OCI-LY7 (cell line): ENCODE data around the gene RARS1. TPM values are rescaled to one million over a fixed set of nuclear protein-coding genes. Genes with fewer than 3 reads are reported as not detected.

Experiments used
- BruUV-seq: library from RNA; stranded (reverse); fragments of 400-500 nt; replicated peaks from 2 replicates; lab custom pipeline; 2021; lab: Mats Ljungman, UMichigan
- CTCF ChIA-PET: fragments of 300-600 bp; sonication (Branson Sonifier 250); formaldehyde crosslinking; loops from one replicate; lab custom pipeline; 2022; ENCODE audit warnings: antibody characterized with exemption; ENCODE audit not compliant: unreplicated experiment; lab: Charles Lee
- POLR2A ChIA-PET: fragments of 300-600 bp; sonication (Branson Sonifier 250); formaldehyde crosslinking; loops from one replicate; lab custom pipeline; 2022; ENCODE audit warnings: antibody characterized with exemption; lab: Charles Lee
- DNase-seq: peaks from one replicate; pipeline ENCODE4 v3.0.0-alpha.2; 2015; ENCODE audit warnings: low spot score
- H2AFZ ChIP-seq: fragments of 200-600 bp; sonication (generic), shearing (Covaris generic); 2 replicates; pipeline ENCODE4 v1.6.1; 2014; ENCODE audit warnings: mild to moderate bottlenecking, antibody characterized with exemption, low read length, moderate library complexity
- H3K27ac ChIP-seq: fragments of 200-600 bp; sonication (generic); 2 replicates; pipeline ENCODE4 v1.5.1; 2014; ENCODE audit warnings: mixed run types, low read depth, mild to moderate bottlenecking, moderate library complexity, low read length, inconsistent platforms; ENCODE audit not compliant: poor library complexity, severe bottlenecking
- H3K36me3 ChIP-seq: fragments of 200-600 bp; sonication (generic); 2 replicates; pipeline ENCODE4 v1.6.1; 2014; ENCODE audit warnings: mild to moderate bottlenecking, antibody characterized with exemption, low read length, moderate library complexity, mixed read lengths; ENCODE audit not compliant: insufficient read depth
- H3K4me1 ChIP-seq: fragments of 200-600 bp; sonication (generic); 2 replicates; pipeline ENCODE4 v1.5.1; 2014; ENCODE audit warnings: mild to moderate bottlenecking, low read length; ENCODE audit not compliant: insufficient read depth, poor library complexity, severe bottlenecking
- H3K4me2 ChIP-seq: fragments of 200-600 bp; sonication (generic); 2 replicates; pipeline ENCODE4 v1.6.1; 2014; ENCODE audit warnings: mild to moderate bottlenecking, low read length
- H3K4me3 ChIP-seq: fragments of 200-600 bp; sonication (generic); 2 replicates; pipeline ENCODE4 v1.5.1; 2014; ENCODE audit warnings: mild to moderate bottlenecking, low read depth, low read length; ENCODE audit not compliant: poor library complexity, severe bottlenecking
- H3K79me2 ChIP-seq: fragments of 200-600 bp; sonication (generic); 2 replicates; pipeline ENCODE4 v1.6.1; 2016; ENCODE audit warnings: low read depth, mild to moderate bottlenecking, low read length, moderate library complexity, mixed read lengths; ENCODE audit not compliant: insufficient read depth
- H3K9me2 ChIP-seq: fragments of 200-600 bp; sonication (generic); 2 replicates; pipeline ENCODE4 v1.6.1; 2016; ENCODE audit warnings: mild to moderate bottlenecking, low read length, mixed read lengths; ENCODE audit not compliant: insufficient read depth
- H3K9me3 ChIP-seq: fragments of 200-600 bp; sonication (generic); 2 replicates; pipeline ENCODE4 v1.6.1; 2014; ENCODE audit warnings: mild to moderate bottlenecking, mixed run types, low read length, mixed read lengths
- H4K20me1 ChIP-seq: fragments of 200-600 bp; sonication (generic); 2 replicates; pipeline ENCODE4 v1.6.1; 2014; ENCODE audit warnings: mild to moderate bottlenecking, antibody characterized with exemption, low read length, moderate library complexity, mixed read lengths; ENCODE audit not compliant: insufficient read depth
- CTCF ChIP-seq: fragments of 200-600 bp; sonication (generic); conservative IDR thresholded peaks from 2 replicates; pipeline ENCODE4 v1.5.1; 2014; ENCODE audit warnings: mild to moderate bottlenecking, antibody characterized with exemption, low read length, moderate library complexity, mixed read lengths
- EZH2phosphoT487 ChIP-seq: fragments of 200-600 bp; sonication (generic); IDR thresholded peaks from 2 replicates; pipeline ENCODE4 v1.6.1; 2018; ENCODE audit warnings: low read depth, borderline replicate concordance, mild to moderate bottlenecking, mixed run types, antibody characterized with exemption, low read length, moderate library complexity, mixed read lengths
- intact Hi-C: fragments of 100-400 bp; cut with micrococcal nuclease; formaldehyde crosslinking; loops from one replicate; pipeline ENCODE4 v1.10.0; 2022; ENCODE audit not compliant: unreplicated experiment
- total RNA-seq, 2 experiments: library from RNA; depleted of rRNA in 1 of 2; stranded (reverse); fragments of >200 nt in 1 of 2; shearing (Covaris generic) in 1 of 2; gene quantifications; 2 replicates each; pipeline ENCODE4 v1.2.3, GENCODE V29; 2014 to 2022

Gene RARS1
- total RNA-seq, 2 experiments from 2014 or later: 54.4 to 88.4 TPM

DNA sequence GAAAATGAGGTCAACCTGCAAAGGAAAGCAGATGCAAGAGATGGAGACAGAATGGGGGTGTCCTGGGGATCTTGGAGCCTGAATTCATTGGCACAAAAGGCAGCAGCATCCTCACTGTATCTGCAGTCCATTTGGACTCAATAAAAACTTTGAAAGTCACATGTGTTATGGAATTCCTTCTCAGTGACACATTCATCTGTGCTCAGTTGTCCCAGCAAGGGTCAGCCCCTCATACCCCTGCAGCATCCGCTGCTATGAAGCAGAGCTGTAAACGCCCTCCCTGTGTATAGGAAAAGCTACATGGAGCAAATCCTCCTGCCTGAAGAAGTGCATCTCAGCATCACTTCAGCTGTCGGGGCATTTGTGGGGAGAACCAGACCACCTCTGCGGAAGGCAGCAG lies 14.5 kb upstream of the RARS1 start:
- no peak for TF ChIP-seq EZH2phosphoT487
- TF ChIP-seq CTCF: no peak
- Histone ChIP-seq H3K36me3 (no peaks in the 10 kb centered on the region), H3K79me2 (no peaks in the 10 kb centered on the region), H2AFZ (no peak overlapping the region), H3K27ac (no peak overlapping the region), H3K9me3 (no peaks in the 10 kb centered on the region), H4K20me1 (no peaks in the 10 kb centered on the region), H3K4me1 (no peaks in the 10 kb centered on the region), H3K9me2 (no peaks in the 10 kb centered on the region), H3K4me3 (no peak overlapping the region), H3K4me2 (no peak overlapping the region)
- no peak for DNase-seq
- BruUV-seq: no TSS peak
- CTCF ChIA-PET: no interaction called here
- POLR2A ChIA-PET: no interaction called here
- intact Hi-C loops: no loop called here

DNA sequence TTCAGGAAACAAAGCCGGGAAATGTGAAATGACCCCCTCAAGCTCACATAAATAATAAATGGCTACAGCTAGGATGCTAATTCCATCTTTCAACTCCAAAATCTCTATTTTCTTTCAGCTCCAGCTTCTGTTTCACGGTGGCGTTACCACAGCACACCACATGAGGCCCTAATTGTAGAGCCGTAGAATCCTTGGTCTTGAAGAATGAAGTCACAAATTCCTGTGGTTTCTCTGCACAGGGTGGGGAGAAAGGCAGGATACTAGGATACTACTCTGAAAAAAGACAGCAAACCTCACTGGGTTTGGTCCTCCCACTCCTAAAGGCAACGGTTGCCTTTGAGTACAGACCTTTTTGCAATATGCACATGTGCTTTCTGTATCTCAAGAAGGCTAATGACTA lies 13.9 kb upstream of the RARS1 start:
- Histone ChIP-seq H3K27ac (no peak overlapping the region), H3K36me3 (no peaks in the 10 kb centered on the region), H2AFZ (no peak overlapping the region), H3K4me1 (no peaks in the 10 kb centered on the region), H3K4me2 (no peak overlapping the region), H3K9me2 (no peaks in the 10 kb centered on the region), H3K9me3 (no peaks in the 10 kb centered on the region), H3K4me3 (no peak overlapping the region), H4K20me1 (no peaks in the 10 kb centered on the region), H3K79me2 (no peaks in the 10 kb centered on the region)
- BruUV-seq: no TSS peak
- intact Hi-C loops: no loop called here
- ChIA-PET POLR2A (no interaction called here), CTCF (no interaction called here)
- TF ChIP-seq EZH2phosphoT487 (no peak), CTCF (no peak)
- no peak for DNase-seq

GRCh38 chr5:168474319-168474718 lies 12.0 kb upstream of the RARS1 start:
- no peaks in the 10 kb centered on the region for H3K9me3 ChIP-seq
- H3K4me2 ChIP-seq: no peak overlapping the region
- CTCF ChIA-PET: no interaction called here
- H3K4me1 ChIP-seq: no peaks in the 10 kb centered on the region
- no peaks in the 10 kb centered on the region for H3K9me2 ChIP-seq
- no peaks in the 10 kb centered on the region for H4K20me1 ChIP-seq
- no TSS peak for BruUV-seq
- no peak overlapping the region for H3K4me3 ChIP-seq
- no peaks in the 10 kb centered on the region for H3K36me3 ChIP-seq
- TF ChIP-seq CTCF: no peak
- POLR2A ChIA-PET: no interaction called here
- intact Hi-C loops: no loop called here
- no peak overlapping the region for H2AFZ ChIP-seq
- no peak for DNase-seq
- no peak overlapping the region for H3K27ac ChIP-seq
- H3K79me2 ChIP-seq: no peaks in the 10 kb centered on the region
